Endodermal cell (in vitro differentiated cells): ENCODE measurements around the gene CLSTN2. TPM values are rescaled to one million over a fixed set of nuclear protein-coding genes. Genes with fewer than 3 reads are reported as not detected.

Experiments used
- DNase-seq: peaks from one replicate; pipeline ENCODE4 v3.0.0-alpha.2; 2017
- H3K27ac ChIP-seq: 2 replicates; pipeline ENCODE4 v1.5.1; 2013; ENCODE audit warnings: mild to moderate bottlenecking, low read depth, low read length, moderate library complexity
- H3K27me3 ChIP-seq: 2 replicates; pipeline ENCODE4 v1.6.1; 2013; ENCODE audit warnings: mild to moderate bottlenecking, low read length, moderate library complexity; ENCODE audit not compliant: insufficient read depth, control insufficient read depth, poor library complexity, severe bottlenecking
- H3K36me3 ChIP-seq: 2 replicates; pipeline ENCODE4 v1.7.0; 2013; ENCODE audit warnings: mild to moderate bottlenecking, low read length, moderate library complexity; ENCODE audit not compliant: control insufficient read depth, insufficient read depth
- H3K4me1 ChIP-seq: one replicate; pipeline ENCODE4 v1.7.0; 2013; ENCODE audit warnings: low read length; ENCODE audit not compliant: control insufficient read depth, insufficient read depth
- H3K4me3 ChIP-seq: 2 replicates; pipeline ENCODE4 v1.5.1; 2013; ENCODE audit warnings: mild to moderate bottlenecking, low read length, moderate library complexity
- H3K9ac ChIP-seq: 2 replicates; pipeline ENCODE4 v1.6.1; 2013; ENCODE audit warnings: mild to moderate bottlenecking, low read length, moderate library complexity; ENCODE audit not compliant: poor library complexity, severe bottlenecking; ENCODE audit errors: extremely low read depth
- H3K9me3 ChIP-seq: 2 replicates; pipeline ENCODE4 v1.6.1; 2013; ENCODE audit warnings: mild to moderate bottlenecking, low read length, moderate library complexity; ENCODE audit not compliant: control insufficient read depth
- H3K27ac Mint-ChIP-seq: 2 replicates; pipeline ENCODE4 v1.8.0; 2020; ENCODE audit warnings: mixed read lengths
- H3K27me3 Mint-ChIP-seq: 2 replicates; pipeline ENCODE4 v1.8.0; 2021; ENCODE audit warnings: mild to moderate bottlenecking, mixed read lengths; ENCODE audit not compliant: insufficient read depth
- H3K36me3 Mint-ChIP-seq: 2 replicates; pipeline ENCODE4 v1.8.0; 2020; ENCODE audit warnings: low read depth, mixed read lengths
- H3K4me1 Mint-ChIP-seq: 2 replicates; pipeline ENCODE4 v1.8.0; 2020; ENCODE audit warnings: mixed read lengths
- H3K4me3 Mint-ChIP-seq: 2 replicates; pipeline ENCODE4 v1.8.0; 2020; ENCODE audit warnings: mild to moderate bottlenecking, moderate library complexity, mixed read lengths
- H3K9me3 Mint-ChIP-seq: 2 replicates; pipeline ENCODE4 v1.8.0; 2020; ENCODE audit warnings: mild to moderate bottlenecking, mixed read lengths
- CTCF ChIP-seq: fragments of 200-600 bp; sonication (generic); conservative IDR thresholded peaks from 2 replicates; pipeline ENCODE4 v1.5.0; 2021; ENCODE audit warnings: antibody characterized with exemption, mild to moderate bottlenecking
- WGBS, 2 experiments: methylation state at CpG; one replicate each; pipeline versions ENCODE4 v1.1.5 to v1.1.7; 2013; ENCODE audit warnings: missing lambda C conversion rate in 2 of 2, mixed read lengths in 1 of 2; ENCODE audit not compliant: insufficient coverage in 1 of 2, insufficient read length in 1 of 2; 5-methylcytosine and 5-hydroxymethylcytosine counted together
- total RNA-seq, 2 donors: library from RNA; stranded (reverse); fragmentation: NEBNext Ultra II Directional in 1 of 2; extraction: Animal tissue kit (Norgen Biotek cat#: 25700) in 1 of 2; gene quantifications; 2 replicates in 1 of 2; 3 replicates in 1 of 2; pipeline ENCODE4 v1.2.1, GENCODE V29; 2021

CLSTN2 gene
- total RNA-seq, 2 donors from 2014 or later, result 0.13 to 0.42 TPM

DNA sequence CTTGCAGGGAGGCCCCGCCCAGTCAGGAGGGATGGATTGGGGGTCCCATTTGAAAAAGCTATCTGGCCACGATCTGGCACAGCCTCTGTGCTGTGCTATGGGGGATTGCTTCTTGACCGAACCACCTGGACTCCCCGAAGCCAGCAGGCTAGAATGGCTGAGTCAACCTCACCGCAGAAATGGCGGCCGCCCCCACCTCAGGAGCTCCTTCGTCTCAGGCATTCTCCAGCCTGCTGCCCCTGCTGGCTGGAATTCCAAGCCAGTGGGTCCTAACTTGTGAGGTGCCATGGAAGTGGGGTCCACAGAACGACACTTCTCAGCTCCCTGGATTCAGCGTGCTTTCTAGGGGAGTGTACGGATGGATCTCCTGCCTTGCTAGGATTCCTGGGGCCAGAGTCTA lies 562.3 kb downstream of the CLSTN2 start:
- Mint-ChIP-seq H3K27ac (no peak overlapping the region), H3K27me3 (peaks cover 10% of the 10 kb centered on the region), H3K36me3 (no peaks in the 10 kb centered on the region), H3K4me3 (no peak overlapping the region), H3K4me1 (peaks cover 2% of the 10 kb centered on the region), H3K9me3 (no peaks in the 10 kb centered on the region)
- H3K4me1 ChIP-seq, result no peaks in the 10 kb centered on the region
- H3K27ac ChIP-seq, result no peak overlapping the region
- WGBS, 2 experiments, result 88 to 94% methylated on average over 8 to 11 of the region's 11 CpGs
- no peaks in the 10 kb centered on the region for H3K27me3 ChIP-seq
- no peak overlapping the region for H3K9ac ChIP-seq
- DNase-seq, result peak; percentile 51
- H3K9me3 ChIP-seq, result no peaks in the 10 kb centered on the region
- TF ChIP-seq CTCF, result peak; percentile 40
- no peak overlapping the region for H3K4me3 ChIP-seq
- H3K36me3 ChIP-seq, result no peaks in the 10 kb centered on the region

- H3K36me3 Mint-ChIP-seq, result no peaks in the 10 kb centered on the region
- no peaks in the 10 kb centered on the region for H3K9me3 ChIP-seq
- no peaks in the 10 kb centered on the region for H3K4me1 ChIP-seq
- no peaks in the 10 kb centered on the region for H3K4me1 Mint-ChIP-seq
- TF ChIP-seq CTCF, result peak; percentile 72
- 57 to 78% methylated on average over 1 of the region's 1 CpG for WGBS, 2 experiments
- no peak overlapping the region for H3K27ac Mint-ChIP-seq
- H3K9me3 Mint-ChIP-seq, result no peaks in the 10 kb centered on the region
- no peaks in the 10 kb centered on the region for H3K36me3 ChIP-seq
- DNase-seq, result no peak
- H3K27me3 ChIP-seq, result no peaks in the 10 kb centered on the region
- H3K4me3 ChIP-seq, result no peak overlapping the region
- no peak overlapping the region for H3K4me3 Mint-ChIP-seq
- peaks cover 13% of the 10 kb centered on the region for H3K27me3 Mint-ChIP-seq
- no peak overlapping the region for H3K9ac ChIP-seq
- no peak overlapping the region for H3K27ac ChIP-seq
These were observed 564.3 kb downstream of the CLSTN2 start for GRCh38 chr3:140499114-140499757.

DNA sequence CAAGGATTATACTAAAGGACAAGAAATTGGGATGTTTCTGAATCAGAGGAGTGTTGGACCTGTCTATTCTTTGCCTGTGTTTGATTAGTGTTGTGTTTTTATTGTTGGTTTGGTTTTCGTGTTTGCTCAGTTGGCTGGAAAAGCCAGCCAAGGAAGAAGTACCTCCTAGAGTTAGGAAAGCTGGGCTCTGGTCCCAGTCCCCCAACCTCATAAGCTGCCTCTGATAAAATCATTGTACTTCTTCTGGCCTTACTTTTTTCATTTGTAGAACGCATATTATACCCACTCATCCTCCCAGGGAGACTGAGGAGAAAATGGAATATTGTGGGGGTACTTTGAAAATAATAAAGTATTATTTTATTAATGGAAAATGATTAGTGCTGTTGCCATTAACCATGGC lies 565.5 kb downstream of the CLSTN2 start:
- Mint-ChIP-seq H3K27me3 (peaks cover 9% of the 10 kb centered on the region), H3K4me1 (peaks cover 9% of the 10 kb centered on the region), H3K36me3 (no peaks in the 10 kb centered on the region), H3K9me3 (no peaks in the 10 kb centered on the region), H3K27ac (no peak overlapping the region), H3K4me3 (no peak overlapping the region)
- no peaks in the 10 kb centered on the region for H3K27me3 ChIP-seq
- no peak for DNase-seq
- H3K4me1 ChIP-seq, result no peaks in the 10 kb centered on the region
- no peaks in the 10 kb centered on the region for H3K9me3 ChIP-seq
- H3K27ac ChIP-seq, result no peak overlapping the region
- no peak overlapping the region for H3K4me3 ChIP-seq
- H3K36me3 ChIP-seq, result no peaks in the 10 kb centered on the region
- no peak for TF ChIP-seq CTCF
- H3K9ac ChIP-seq, result no peak overlapping the region
- 94% methylated on average over 1 of the region's 2 CpGs; no CpG with 5 or more reads in 1 of the 2 experiments for WGBS, 2 experiments
